ENCODE results near the gene RANBP3. TPM values are rescaled to one million over a fixed set of nuclear protein-coding genes. Genes with fewer than 3 reads are reported as not detected.

Gene RANBP3
- total and polyA plus RNA-seq, 2 of the 8 experiments (the other 6 are each of a cell fraction or from before 2014, with no cell fraction given) = 95.4 to 122 TPM

- no peak for TF ChIP-seq CHD7 (IDR thresholded peaks at IDR 0.05; ENCODE audit: insufficient replicate concordance, low read length)
- TF ChIP-seq GABPA (IDR thresholded peaks at IDR 0.05; ENCODE audit: borderline replicate concordance, insufficient read depth, low read length) = no peak
- no peak for TF ChIP-seq FOSL1 (IDR thresholded peaks at IDR 0.05; ENCODE audit: insufficient read depth, low read depth, low read length)
- no peak for TF ChIP-seq RFX5 (IDR thresholded peaks at IDR 0.05; ENCODE audit: borderline replicate concordance, low read depth, low read length)
- no peak for TF ChIP-seq CHD1 (IDR thresholded peaks at IDR 0.05; ENCODE audit: low read depth, low read length)
- peak; percentile 78 to 80 for TF ChIP-seq POLR2A (IDR thresholded peaks at IDR 0.05; ENCODE audit: control extremely low read depth in 1 of 2, low read depth in 2 of 2, low read length in 2 of 2)
- no peak for TF ChIP-seq SRF (IDR thresholded peaks at IDR 0.05; ENCODE audit: low read depth, low read length)
- no peak for TF ChIP-seq SIX5 (IDR thresholded peaks at IDR 0.05; ENCODE audit: low read depth, low read length)
- TF ChIP-seq NRF1 (IDR thresholded peaks at IDR 0.05; ENCODE audit: low read depth, low read length) = peak; percentile 58
- peak; percentile 27 for TF ChIP-seq CTBP2 (IDR thresholded peaks at IDR 0.05; ENCODE audit: borderline replicate concordance, insufficient read depth, insufficient read length, low read length)
- TF ChIP-seq PHF8 (conservative IDR thresholded peaks at IDR 0.05; ENCODE audit: low read depth, low read length) = peak; percentile 96
These were observed 74.2 kb downstream of the RANBP3 start, which contains the start of gene NDUFA11 (continued) for GRCh38 chr19:5903624-5904351.

Measured in H1 (cell line).